GM21723 (cell line): ENCODE data around the gene EHD4.

Experiments
- ATAC-seq: cut with Tn5 transposase; IDR thresholded peaks from one replicate; pipeline ENCODE4 v1.9.1; 2021; ENCODE audit warnings: mild to moderate bottlenecking, moderate library complexity; ENCODE audit not compliant: unreplicated experiment

Gene EHD4

GRCh38 chr15:41972253-41973242 is at the start of gene EHD4:
Gene EHD4 (minus strand): TSS chr15:41972557. CDS start chr15:41972494, 63 bp downstream.
- peak; percentile 78 for ATAC-seq

GRCh38 chr15:42021593-42021992 is 49.2 kb upstream of the EHD4 start:
- no peak for ATAC-seq

DNA sequence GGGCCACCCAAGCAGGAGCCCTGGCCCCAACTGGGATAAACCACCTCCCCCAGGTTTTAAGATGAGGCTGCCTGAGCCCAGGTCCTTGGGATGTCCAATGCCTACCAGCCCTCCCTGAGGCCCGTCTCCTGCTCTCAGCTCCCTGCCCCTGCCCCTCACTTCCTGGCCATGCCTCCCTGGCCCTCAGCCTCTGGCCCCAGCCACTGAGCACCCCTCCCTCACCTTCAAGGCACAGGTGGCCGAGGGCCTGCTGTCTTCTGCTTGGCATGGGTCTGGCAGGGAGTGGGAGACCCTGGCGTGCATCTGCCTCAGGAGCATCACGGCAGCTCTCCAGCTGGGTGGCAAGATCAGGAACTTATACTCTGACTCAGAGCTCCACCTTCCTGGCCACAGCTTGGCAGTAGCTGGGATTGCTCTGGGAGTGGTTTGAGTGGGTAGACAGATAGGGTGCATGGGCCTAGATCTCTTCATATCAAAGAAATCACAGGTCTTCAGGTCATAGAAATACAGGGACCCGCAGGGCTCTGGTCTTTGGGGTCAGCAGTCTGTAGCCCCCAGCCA is 48.4 kb upstream of the EHD4 start, which contains the start of gene PLA2G4E:
PLA2G4E (minus strand) TSS at position 330 of the 561 bp plus-strand sequence; CDS start at position 318, 12 bp downstream.
- ATAC-seq: no peak

GRCh38 chr15:42018306-42019224 is 46.2 kb upstream of the EHD4 start:
- ATAC-seq: no peak

DNA sequence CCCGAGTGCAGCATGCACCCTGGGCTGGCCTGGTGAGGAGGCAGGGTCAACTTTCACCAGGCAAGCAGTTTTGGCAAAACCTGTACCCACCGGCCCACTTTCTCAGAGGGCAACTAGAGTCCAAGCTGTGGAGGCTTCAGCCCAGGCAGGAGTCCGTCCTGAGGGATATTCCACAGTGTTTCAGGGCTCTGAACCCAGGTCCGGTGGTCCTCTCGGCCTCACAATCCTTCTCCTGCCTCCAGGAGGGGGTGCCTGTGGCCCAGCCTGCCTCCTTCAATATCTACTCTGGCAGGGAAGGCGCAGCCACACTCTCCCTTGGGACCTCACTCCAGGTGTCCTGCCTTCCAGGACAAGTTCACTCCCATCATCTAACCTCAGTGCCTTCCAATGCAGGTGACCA is 44.6 kb upstream of the EHD4 start:
- ATAC-seq: no peak

DNA sequence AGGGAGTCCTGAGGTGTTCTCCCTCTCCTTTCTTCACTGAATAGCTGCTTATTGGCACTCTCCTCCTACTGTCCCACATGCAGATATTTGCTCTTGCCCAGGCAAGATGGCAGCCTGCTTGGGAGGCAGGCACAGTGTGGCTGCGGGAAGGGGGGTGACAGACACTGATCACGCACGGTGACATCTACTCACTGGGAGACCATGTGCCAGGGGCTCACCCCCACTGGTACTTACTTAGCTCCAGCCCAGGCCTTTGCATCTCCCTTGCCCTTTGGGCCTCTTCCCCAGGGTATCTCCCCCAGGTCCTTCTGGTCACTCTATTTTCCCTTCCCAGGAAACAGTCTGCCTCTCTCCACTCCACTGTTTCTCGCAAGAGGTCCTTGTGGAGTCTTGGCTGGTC is 42.0 kb upstream of the EHD4 start:
- ATAC-seq: no peak

DNA sequence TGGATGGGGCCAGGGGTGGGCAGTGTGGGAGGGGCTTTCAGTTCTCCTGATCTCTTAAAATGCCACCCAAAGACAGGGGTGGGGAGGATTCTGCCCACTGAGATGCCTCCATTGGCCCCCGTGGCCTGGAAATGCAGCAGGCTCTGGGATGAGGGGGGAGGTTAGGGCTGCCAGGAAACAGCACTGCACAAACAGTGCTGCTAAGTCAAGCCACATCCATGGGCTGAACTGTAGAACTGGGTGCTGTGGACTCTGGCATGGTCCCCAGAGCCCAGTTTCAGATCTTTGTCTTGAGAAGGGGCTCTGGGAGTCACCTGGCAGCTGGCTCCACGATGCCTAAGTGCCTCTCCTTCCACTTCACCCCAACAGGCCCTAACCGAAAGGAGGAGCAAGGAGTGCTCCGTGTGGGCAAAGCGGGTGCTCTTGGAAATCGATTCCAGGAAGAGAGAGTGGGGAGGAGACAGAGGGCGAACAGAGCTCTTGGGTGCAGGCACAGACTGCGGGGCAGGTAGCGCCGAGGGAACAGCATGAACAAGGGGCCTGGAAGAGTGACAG is 40.6 kb upstream of the EHD4 start:
- no peak for ATAC-seq

GRCh38 chr15:42012241-42012640 is 39.9 kb upstream of the EHD4 start:
- ATAC-seq: no peak

DNA sequence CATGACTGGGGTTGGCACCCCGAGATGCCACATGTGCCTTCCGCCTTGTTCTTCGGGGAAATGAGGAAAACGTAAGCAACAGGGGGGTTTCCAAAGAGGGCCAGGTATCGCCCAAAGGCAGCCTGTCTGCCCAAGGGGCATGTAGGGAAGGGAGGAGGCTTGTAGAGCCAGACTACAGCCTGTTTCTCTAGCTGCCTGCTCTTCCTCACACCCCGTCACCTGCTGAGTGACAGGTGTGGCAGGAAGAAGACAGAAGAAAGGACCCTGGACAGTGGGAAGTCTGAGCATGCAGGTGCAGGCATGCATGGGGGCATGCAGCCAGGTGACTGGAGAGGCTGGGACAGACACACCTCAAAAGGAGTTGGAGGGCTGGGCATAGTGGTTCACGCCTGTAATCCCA is 38.7 kb upstream of the EHD4 start:
- no peak for ATAC-seq

- peak; percentile 68 for ATAC-seq
These were observed 38.1 kb upstream of the EHD4 start for GRCh38 chr15:42010434-42010833.

GRCh38 chr15:42009474-42009873 is 37.1 kb upstream of the EHD4 start:
- no peak for ATAC-seq

DNA sequence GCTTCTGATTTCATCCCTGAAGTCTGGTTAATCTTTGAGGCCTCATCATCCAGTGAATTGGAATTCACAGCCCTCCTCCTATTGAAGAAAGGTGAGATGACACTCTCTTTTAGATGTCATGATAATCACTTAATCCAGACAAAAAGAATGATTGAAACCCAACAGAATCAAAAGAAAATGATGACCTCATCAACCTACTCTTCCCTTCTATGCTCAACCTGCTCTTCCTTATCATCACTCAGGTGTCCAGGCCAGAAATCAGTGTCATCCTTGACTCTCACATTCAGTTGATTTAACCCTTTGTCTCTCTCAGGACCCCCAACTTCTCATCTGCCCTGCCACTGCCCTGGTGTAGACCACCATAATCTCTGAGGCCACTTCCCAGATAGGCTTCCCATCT is 36.7 kb upstream of the EHD4 start:
- no peak for ATAC-seq

DNA sequence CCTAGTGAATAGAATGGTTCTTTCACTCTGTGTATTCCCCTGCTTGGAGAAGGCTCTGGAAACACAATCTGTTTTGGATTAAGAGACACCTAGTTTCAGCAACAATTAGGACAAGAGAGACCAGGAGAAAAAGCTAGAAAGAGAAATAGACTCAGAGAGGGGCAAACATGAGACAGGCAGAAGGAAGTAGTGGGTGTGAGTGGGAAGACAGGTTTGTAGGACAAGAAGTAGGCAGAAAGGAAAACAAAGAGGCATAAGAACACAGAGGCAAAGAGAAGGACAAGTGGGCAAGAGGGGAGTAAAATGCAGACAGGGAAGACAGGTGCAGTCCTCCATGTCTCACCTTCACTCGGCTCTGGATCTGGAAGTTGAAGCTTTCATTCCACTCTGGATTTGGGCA is 35.0 kb upstream of the EHD4 start:
- no peak for ATAC-seq

- no peak for ATAC-seq
These were observed 30.0 kb upstream of the EHD4 start for GRCh38 chr15:42002333-42002732.

DNA sequence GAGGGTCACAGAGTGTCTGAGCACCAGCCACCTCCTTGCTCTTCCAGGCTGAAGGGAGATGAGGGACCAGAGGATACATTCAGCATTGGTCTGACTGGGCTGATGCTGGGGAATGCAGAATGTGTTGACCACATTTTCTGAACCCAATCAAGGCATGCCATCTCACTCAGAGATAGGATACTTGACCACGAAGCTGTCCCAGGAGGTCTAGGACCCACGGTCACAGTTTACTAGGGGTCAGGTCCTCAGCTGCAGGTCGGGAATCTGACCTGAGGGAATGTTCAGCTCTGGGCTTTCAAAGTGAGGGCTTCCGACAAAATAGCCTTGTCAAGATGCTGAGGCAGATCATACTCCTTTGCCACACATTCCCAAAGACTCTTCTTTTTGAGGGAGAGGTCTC is 28.9 kb upstream of the EHD4 start:
- no peak for ATAC-seq

- no peak for ATAC-seq
These were observed 27.2 kb upstream of the EHD4 start for GRCh38 chr15:41999290-42000285.

- no peak for ATAC-seq
These were observed 25.5 kb upstream of the EHD4 start for GRCh38 chr15:41997845-41998244.

- ATAC-seq: no peak
These were observed 24.7 kb upstream of the EHD4 start for GRCh38 chr15:41996921-41997592.

- no peak for ATAC-seq
These were observed 24.0 kb upstream of the EHD4 start for GRCh38 chr15:41996376-41996775.
